ENCODE data around the gene ABCA2. TPM values are rescaled to one million over a fixed set of nuclear protein-coding genes. Genes with fewer than 3 reads are reported as not detected.

ABCA2 gene
- total and polyA plus RNA-seq, 4 donors = 2.9 to 15.2 (median 12.3) TPM

GRCh38 chr9:136971746-136972145 is 56.3 kb downstream of the ABCA2 start:
- no peak overlapping the region for H3K9ac ChIP-seq (ENCODE audit: low read depth in 1 of 2, low read length in 2 of 2)
- no peaks in the 10 kb centered on the region for H3K36me3 ChIP-seq (ENCODE audit: control insufficient read depth in 4 of 4, insufficient read depth in 3 of 4, low read depth in 1 of 4, low read length in 3 of 4)
- H3K4me1 ChIP-seq (ENCODE audit: control insufficient read depth in 4 of 4, insufficient read depth in 4 of 4, low read length in 3 of 4) = no peaks in the 10 kb centered on the region
- H3K27ac ChIP-seq (ENCODE audit: low read depth in 1 of 2, low read length in 2 of 2) = no peak overlapping the region
- no peak overlapping the region for H3K4me3 ChIP-seq (ENCODE audit: low read depth in 1 of 3, low read length in 3 of 3)
- DNase-seq (ENCODE audit: low spot score) = no peak
- WGBS = 87% methylated on average over 14 of the region's 14 CpGs
- H3K9me3 ChIP-seq (ENCODE audit: control insufficient read depth in 4 of 4, low read length in 3 of 4) = no peaks in the 10 kb centered on the region
- TF ChIP-seq TAF1 (conservative IDR thresholded peaks at IDR 0.05) = no peak
- TF ChIP-seq CTCF (IDR thresholded peaks at IDR 0.05; ENCODE audit: low read depth, low read length, missing input control) = no peak
- TF ChIP-seq JUND (IDR thresholded peaks at IDR 0.05) = no peak
- TF ChIP-seq EGR1 (IDR thresholded peaks at IDR 0.05; ENCODE audit: low read depth in 2 of 2) = no peak
- no peak for TF ChIP-seq REST (IDR thresholded peaks at IDR 0.05)
- TF ChIP-seq FOXA2 (IDR thresholded peaks at IDR 0.05) = no peak
- no peak for TF ChIP-seq ATF3 (IDR thresholded peaks at IDR 0.05)
- TF ChIP-seq YY1 (IDR thresholded peaks at IDR 0.05) = no peak
- no peak for TF ChIP-seq HNF4G (IDR thresholded peaks at IDR 0.05)
- no peak for TF ChIP-seq GABPA (IDR thresholded peaks at IDR 0.05 in 1 of 2, conservative IDR thresholded peaks at IDR 0.05 in 1 of 2)
- no peak for TF ChIP-seq RAD21 (IDR thresholded peaks at IDR 0.05)
- TF ChIP-seq MAX (IDR thresholded peaks at IDR 0.05) = no peak
- TF ChIP-seq HNF4A (conservative IDR thresholded peaks at IDR 0.05) = no peak
- H3K27me3 ChIP-seq (ENCODE audit: control insufficient read depth in 4 of 4, insufficient read depth in 4 of 4, low read length in 3 of 4) = no peaks in the 10 kb centered on the region

GRCh38 chr9:136970361-136970760 is 57.7 kb downstream of the ABCA2 start:
- Histone ChIP-seq H3K27ac (ENCODE audit: low read depth in 1 of 2, low read length in 2 of 2) (no peak overlapping the region), H3K27me3 (ENCODE audit: control insufficient read depth in 4 of 4, insufficient read depth in 4 of 4, low read length in 3 of 4) (no peaks in the 10 kb centered on the region), H3K36me3 (ENCODE audit: control insufficient read depth in 4 of 4, insufficient read depth in 3 of 4, low read depth in 1 of 4, low read length in 3 of 4) (no peaks in the 10 kb centered on the region), H3K9me3 (ENCODE audit: control insufficient read depth in 4 of 4, low read length in 3 of 4) (no peaks in the 10 kb centered on the region), H3K4me1 (ENCODE audit: control insufficient read depth in 4 of 4, insufficient read depth in 4 of 4, low read length in 3 of 4) (peaks cover 0 to 2% (median 0%) of the 10 kb centered on the region in 4 donors), H3K4me3 (ENCODE audit: low read depth in 1 of 3, low read length in 3 of 3) (no peak overlapping the region), H3K9ac (ENCODE audit: low read depth in 1 of 2, low read length in 2 of 2) (no peak overlapping the region)
- 95% methylated on average over 11 of the region's 11 CpGs for WGBS
- DNase-seq (ENCODE audit: low spot score) = no peak
- TF ChIP-seq MAX (IDR thresholded peaks at IDR 0.05) (no peak), HNF4G (IDR thresholded peaks at IDR 0.05) (no peak), EGR1 (IDR thresholded peaks at IDR 0.05; ENCODE audit: low read depth in 2 of 2) (no peak), NR2F2 (IDR thresholded peaks at IDR 0.05) (no peak), RAD21 (IDR thresholded peaks at IDR 0.05) (no peak)

All from liver (tissue), 9 donors.